Brain microvascular endothelial cell (primary cell): Measurements from ENCODE around the gene DNAJB13.

Experiments used
- DNase-seq: peaks from one replicate; pipeline ENCODE4 v3.0.0-alpha.2; 2020
- H3K27ac ChIP-seq: fragments of 250-450 bp; sonication (Bioruptor Pico); 2 replicates; pipeline ENCODE4 v1.5.1; 2020; ENCODE audit warnings: mild to moderate bottlenecking, moderate library complexity
- H3K27me3 ChIP-seq: fragments of 250-450 bp; sonication (Bioruptor Pico); replicated peaks from 2 replicates; pipeline ENCODE4 v1.5.1; 2020; ENCODE audit warnings: mild to moderate bottlenecking
- H3K36me3 ChIP-seq: fragments of 250-450 bp; sonication (Bioruptor Pico); replicated peaks from 2 replicates; pipeline ENCODE4 v1.5.1; 2020; ENCODE audit warnings: mild to moderate bottlenecking
- H3K4me3 ChIP-seq: 2 replicates; pipeline ENCODE4 v1.5.1; 2011; ENCODE audit warnings: low read depth, mild to moderate bottlenecking, control low read depth, low read length, moderate library complexity
- in situ Hi-C: cut with HindIII; loops from 2 replicates; pipeline ENCODE4 v1.10.0; 2017; ENCODE audit warnings: low sequenced_read_pairs, low pct_ligation_motif_present
- TF ChIP-seq, protein P1 (sequence below): IDR thresholded peaks from 2 replicates; pipeline ENCODE4 v1.5.1; 2011; ENCODE audit warnings: low read depth, mild to moderate bottlenecking, moderate library complexity, low read length, control low read depth, inconsistent platforms; ENCODE audit errors: missing control alignments

The DNAJB13 gene

DNA sequence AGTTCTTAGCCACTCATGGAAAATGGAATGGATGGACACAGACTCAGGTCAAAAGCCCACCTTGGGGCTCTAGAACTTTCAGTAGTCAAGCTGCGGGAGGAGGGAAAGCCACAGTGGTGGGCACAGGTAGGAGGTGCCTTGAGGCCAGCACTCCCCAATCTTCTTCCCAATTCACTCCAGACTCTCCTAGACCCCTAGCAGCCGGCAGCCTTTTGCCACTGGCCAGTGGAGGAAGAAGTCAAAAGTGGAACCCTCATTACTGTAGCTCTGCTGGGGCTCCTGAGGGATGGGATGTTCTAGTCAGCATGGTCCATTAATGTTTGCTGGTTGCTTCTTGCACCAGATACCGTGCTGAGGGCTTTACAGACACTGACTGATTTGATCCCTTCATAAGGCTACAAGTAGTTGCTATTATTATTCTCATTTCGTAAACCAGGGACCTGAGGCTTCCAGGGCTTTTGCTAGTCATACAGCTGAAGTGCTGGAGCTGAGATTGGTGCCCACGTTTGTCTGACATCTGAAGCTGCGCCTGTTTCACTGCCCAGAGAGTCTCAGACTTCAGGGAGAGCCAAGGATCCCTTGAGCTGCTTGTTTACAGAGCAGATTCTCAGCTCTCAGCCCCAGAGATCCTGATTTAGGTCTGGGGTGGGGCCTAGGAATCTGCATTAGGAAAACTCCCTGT is 57.0 kb downstream of the DNAJB13 start:
- H3K4me3 ChIP-seq: no peak overlapping the region
- no peak overlapping the region for H3K27ac ChIP-seq
- H3K27me3 ChIP-seq: no peaks in the 10 kb centered on the region
- TF ChIP-seq, protein P1, sequence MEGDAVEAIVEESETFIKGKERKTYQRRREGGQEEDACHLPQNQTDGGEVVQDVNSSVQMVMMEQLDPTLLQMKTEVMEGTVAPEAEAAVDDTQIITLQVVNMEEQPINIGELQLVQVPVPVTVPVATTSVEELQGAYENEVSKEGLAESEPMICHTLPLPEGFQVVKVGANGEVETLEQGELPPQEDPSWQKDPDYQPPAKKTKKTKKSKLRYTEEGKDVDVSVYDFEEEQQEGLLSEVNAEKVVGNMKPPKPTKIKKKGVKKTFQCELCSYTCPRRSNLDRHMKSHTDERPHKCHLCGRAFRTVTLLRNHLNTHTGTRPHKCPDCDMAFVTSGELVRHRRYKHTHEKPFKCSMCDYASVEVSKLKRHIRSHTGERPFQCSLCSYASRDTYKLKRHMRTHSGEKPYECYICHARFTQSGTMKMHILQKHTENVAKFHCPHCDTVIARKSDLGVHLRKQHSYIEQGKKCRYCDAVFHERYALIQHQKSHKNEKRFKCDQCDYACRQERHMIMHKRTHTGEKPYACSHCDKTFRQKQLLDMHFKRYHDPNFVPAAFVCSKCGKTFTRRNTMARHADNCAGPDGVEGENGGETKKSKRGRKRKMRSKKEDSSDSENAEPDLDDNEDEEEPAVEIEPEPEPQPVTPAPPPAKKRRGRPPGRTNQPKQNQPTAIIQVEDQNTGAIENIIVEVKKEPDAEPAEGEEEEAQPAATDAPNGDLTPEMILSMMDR: no peak
- DNase-seq: no peak
- in situ Hi-C loops: no loop called here
- H3K36me3 ChIP-seq: no peaks in the 10 kb centered on the region

DNA sequence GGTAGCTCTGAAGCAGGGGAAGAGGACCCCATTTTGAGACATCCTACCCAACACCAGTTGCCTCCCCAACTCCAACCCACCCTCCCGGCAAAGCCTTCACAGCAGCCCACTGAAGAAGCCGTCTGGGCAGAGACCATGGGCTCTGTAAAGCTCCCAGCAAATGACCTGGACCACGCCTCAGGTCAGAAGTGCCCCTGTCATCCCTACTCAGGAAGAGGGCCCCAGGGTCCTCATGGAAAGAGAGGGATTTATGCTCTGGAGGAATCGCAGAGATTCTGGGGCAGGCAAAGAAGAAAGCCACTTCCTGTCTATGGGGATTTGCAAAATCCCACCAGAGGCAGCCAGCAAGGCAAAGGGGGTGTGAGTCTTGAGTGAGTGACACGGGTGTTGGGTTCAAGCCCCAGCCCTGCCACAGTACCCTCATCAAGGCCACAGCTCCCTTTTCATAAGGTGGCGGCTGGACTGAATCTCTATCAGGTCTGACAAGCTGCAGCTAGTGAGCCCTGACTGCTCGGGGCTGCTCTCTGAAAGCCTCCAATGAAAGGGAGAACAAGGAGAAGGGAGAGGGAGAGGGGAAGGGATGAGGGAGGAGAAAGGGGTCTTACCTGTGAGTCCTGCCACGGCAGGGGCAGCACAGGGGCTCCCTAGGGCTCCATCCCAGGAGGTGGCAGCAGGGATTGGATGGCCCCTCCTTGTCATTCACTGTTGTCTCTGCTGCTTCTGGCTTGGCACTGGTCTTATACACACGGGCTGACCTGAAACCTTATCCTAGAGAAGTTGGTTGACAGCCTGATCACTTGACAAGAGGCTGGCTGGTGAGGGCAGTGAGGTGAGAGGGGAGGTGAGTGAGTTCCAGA is 57.8 kb downstream of the DNAJB13 start, which contains the start of gene UCP3:
Gene UCP3, minus strand, starts transcription at position 713 of the 857 bp plus-strand sequence. CDS start 2,043 bp downstream, outside the sequence.
- H3K4me3 ChIP-seq: no peak within 1 kb of the TSS
- no peaks in the 10 kb centered on the region for H3K36me3 ChIP-seq
- no peak for DNase-seq
- H3K27ac ChIP-seq: no peak within 1 kb of the TSS
- in situ Hi-C loops: no loop called here
- no peaks in the 10 kb centered on the region for H3K27me3 ChIP-seq
- TF ChIP-seq, protein P1: no peak

DNA sequence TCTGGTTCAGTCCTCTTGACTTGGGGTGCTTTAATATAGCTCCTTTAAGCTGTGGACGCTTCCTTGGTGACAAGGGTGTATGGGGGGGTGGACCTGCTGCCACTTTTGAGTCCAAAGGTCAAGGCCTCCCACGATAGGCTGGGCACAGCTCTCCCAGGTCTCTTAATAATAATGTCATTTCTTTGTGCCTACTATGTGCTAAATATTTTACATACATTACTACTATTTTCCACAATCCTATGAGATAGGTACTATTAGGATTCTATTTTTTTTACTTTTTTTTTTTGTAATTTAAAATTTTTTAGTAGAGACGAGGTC is 58.4 kb downstream of the DNAJB13 start:
- DNase-seq: no peak
- in situ Hi-C loops: no loop called here
- Histone ChIP-seq H3K27me3 (no peaks in the 10 kb centered on the region), H3K4me3 (no peak overlapping the region), H3K36me3 (no peaks in the 10 kb centered on the region), H3K27ac (no peak overlapping the region)
- TF ChIP-seq, protein P1: no peak

DNA sequence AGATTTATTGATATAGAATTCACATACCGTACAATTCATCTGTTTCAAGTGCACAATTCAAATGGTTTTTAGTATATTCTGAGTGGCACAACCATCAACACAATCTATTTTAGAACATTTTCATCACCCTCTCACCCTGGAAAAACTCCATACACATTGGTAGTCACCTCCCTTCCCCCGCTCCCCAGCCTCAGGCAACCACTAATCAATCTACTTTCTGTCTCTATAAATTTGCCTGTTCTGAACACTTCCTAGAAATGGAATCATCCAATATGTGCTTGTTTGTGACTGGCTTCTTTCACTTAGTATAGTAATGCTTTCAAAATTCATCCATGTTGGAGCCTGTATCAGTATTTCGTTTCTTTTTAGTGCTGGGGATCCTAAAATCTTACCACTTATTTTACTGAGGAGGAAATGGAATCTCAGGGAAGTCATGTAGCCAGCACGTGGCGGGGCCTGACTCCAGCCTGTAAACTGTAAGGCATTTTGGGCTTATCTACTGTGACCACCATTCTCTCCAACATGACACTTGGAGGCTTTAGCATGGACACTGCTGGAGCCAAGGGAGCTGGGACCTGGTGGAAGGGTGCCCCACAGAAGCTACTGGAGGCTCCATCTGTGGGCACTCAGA is 59.0 kb downstream of the DNAJB13 start:
- TF ChIP-seq, protein P1: no peak
- Histone ChIP-seq H3K27me3 (no peaks in the 10 kb centered on the region), H3K4me3 (no peak overlapping the region), H3K36me3 (no peaks in the 10 kb centered on the region), H3K27ac (no peak overlapping the region)
- no peak for DNase-seq
- in situ Hi-C loops: no loop called here

DNA sequence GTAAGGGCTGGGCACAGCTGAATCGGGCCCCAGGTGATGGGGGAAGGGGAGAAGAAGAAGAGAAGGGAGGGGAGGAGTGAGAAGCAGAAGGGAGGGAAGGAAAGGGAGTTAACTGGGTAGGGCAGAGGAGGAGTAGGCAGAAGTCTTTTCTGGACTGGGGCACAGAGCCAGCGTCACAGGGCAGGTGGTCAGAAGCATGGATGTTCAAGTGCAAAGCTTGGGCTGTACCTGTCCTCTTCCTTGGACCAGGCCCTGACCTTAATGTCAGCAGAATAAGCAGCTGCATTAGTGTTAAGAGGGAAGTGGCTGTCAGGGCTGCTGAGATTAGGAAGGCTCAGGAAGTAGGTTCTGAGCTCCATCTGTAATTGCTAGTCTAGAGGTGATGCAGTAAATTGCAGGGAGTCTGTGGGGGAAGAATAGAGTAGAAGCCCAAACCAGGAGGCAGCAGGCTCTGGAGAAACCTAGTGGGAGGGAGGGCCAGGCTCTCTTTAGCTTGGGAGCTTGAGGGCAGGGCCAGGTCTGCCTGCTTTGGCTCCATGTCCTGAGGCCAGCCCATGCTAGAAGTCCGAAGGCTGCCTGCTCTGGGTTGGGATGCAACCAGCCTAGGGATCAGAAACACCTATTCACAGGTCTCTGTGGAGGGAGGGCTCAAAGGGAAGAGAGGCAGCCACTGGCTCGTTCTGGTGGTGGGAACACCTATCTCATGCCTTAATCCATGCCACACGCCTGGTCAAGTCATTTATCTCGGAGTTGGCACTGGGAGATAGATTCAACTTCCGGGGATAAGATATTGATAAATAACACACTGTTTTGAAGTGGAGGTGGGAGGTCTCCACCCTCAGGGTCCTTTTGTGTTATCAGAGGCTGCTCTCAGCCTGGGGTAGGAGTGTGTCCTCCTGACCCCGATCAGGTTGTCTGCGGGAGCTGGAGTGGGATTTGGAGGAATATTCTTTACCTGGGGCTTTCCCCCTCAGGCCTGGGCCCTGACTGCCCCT is 59.8 kb downstream of the DNAJB13 start:
- H3K27ac ChIP-seq: no peak overlapping the region
- in situ Hi-C loops: no loop called here
- no peak for DNase-seq
- TF ChIP-seq, protein P1: no peak
- H3K27me3 ChIP-seq: no peaks in the 10 kb centered on the region
- no peaks in the 10 kb centered on the region for H3K36me3 ChIP-seq
- H3K4me3 ChIP-seq: no peak overlapping the region
